DOHH2 (cell line): Measurements from ENCODE around the gene TNFRSF19.

Experiments
- H3F3A ChIP-seq: fragments of 200-600 bp; sonication (generic), shearing (Covaris generic); 2 replicates; pipeline ENCODE4 v1.6.0; 2016; ENCODE audit warnings: antibody characterized with exemption, mild to moderate bottlenecking; ENCODE audit not compliant: control insufficient read depth, insufficient read depth
- H3K27ac ChIP-seq: fragments of 200-600 bp; sonication (generic); 2 replicates; pipeline ENCODE4 v1.5.1; 2014; ENCODE audit warnings: low read depth, mild to moderate bottlenecking, low read length, moderate library complexity
- H3K27me3 ChIP-seq: fragments of 200-600 bp; sonication (generic); 2 replicates; pipeline ENCODE4 v1.6.1; 2014; ENCODE audit warnings: mild to moderate bottlenecking, low read length, mixed read lengths; ENCODE audit not compliant: control insufficient read depth
- H3K36me3 ChIP-seq: fragments of 200-600 bp; sonication (generic); 2 replicates; pipeline ENCODE4 v1.6.1; 2014; ENCODE audit warnings: mild to moderate bottlenecking, low read length, moderate library complexity, mixed read lengths; ENCODE audit not compliant: control insufficient read depth
- H3K4me1 ChIP-seq: fragments of 200-600 bp; sonication (generic); 2 replicates; pipeline ENCODE4 v1.6.1; 2014; ENCODE audit warnings: mild to moderate bottlenecking, low read length, mixed read lengths; ENCODE audit not compliant: control insufficient read depth
- H3K4me2 ChIP-seq: fragments of 200-600 bp; sonication (generic); 2 replicates; pipeline ENCODE4 v1.6.0; 2014; ENCODE audit warnings: mild to moderate bottlenecking, low read length, moderate library complexity
- H3K4me3 ChIP-seq: fragments of 200-600 bp; sonication (generic); 2 replicates; pipeline ENCODE4 v1.5.1; 2014; ENCODE audit warnings: mild to moderate bottlenecking, low read length, mixed read lengths
- H3K79me2 ChIP-seq: fragments of 200-600 bp; sonication (generic); 2 replicates; pipeline ENCODE4 v1.6.1; 2014; ENCODE audit warnings: mild to moderate bottlenecking, low read length, mixed read lengths; ENCODE audit not compliant: control insufficient read depth
- H3K9me2 ChIP-seq: fragments of 200-600 bp; sonication (generic); replicated peaks from 2 replicates; pipeline ENCODE4 v1.6.1; 2014; ENCODE audit warnings: mild to moderate bottlenecking, low read length, mixed read lengths; ENCODE audit not compliant: control insufficient read depth
- H3K9me3 ChIP-seq: fragments of 200-600 bp; sonication (generic); 2 replicates; pipeline ENCODE4 v1.6.1; 2014; ENCODE audit warnings: antibody characterized with exemption, low read length, mixed read lengths; ENCODE audit not compliant: control insufficient read depth, insufficient read depth
- H4K20me1 ChIP-seq: fragments of 200-600 bp; sonication (generic); 2 replicates; pipeline ENCODE4 v1.6.0; 2014; ENCODE audit warnings: low read depth, mild to moderate bottlenecking, antibody characterized with exemption, low read length, moderate library complexity; ENCODE audit not compliant: control insufficient read depth, insufficient read depth
- EZH2phosphoT487 ChIP-seq: fragments of 200-600 bp; sonication (generic); IDR thresholded peaks from 2 replicates; pipeline ENCODE4 v1.6.1; 2017; ENCODE audit warnings: borderline replicate concordance, mild to moderate bottlenecking, antibody characterized with exemption, low read length, moderate library complexity, mixed read lengths
- TF ChIP-seq, protein P1 (sequence below): fragments of 200-600 bp; sonication (generic); IDR thresholded peaks from one replicate; pipeline ENCODE4 v1.5.1; 2014; ENCODE audit warnings: antibody characterized with exemption, mild to moderate bottlenecking, low read depth, low read length; ENCODE audit not compliant: poor library complexity, severe bottlenecking

The TNFRSF19 gene

DNA sequence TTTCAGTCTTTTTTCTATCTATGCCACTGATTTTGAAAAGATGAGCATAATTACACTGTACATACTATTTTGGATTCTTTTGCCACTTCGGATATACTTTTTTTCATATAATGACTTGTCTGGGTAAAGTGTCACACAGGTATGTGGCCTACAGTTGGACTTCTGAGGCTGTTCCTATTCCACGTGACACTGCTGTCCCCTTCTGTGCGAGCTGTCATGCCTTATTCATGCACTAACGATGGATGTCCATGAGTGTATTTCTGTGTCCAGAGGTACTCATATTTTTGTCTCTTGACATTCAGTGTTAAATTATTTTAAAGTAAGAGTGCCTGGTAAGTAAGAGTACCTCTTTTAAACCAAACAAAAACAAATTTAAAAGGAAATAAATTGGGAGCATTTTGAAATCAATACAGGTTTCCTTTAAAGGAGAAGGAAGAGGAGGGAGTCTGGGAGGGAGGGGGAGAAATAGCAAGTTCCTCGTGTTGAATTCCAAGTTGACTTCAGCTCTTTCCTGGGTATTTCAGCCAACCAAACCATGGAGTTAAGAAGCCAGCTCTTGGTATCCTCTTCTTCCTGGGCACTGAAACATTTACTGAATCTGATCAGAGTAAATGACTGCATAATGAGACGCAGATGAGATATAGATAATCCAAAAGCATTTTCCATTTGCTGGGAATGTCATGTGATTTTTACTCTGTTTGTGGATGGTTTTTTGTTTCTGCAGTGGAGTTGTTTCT is 61.3 kb downstream of the TNFRSF19 start:
- Histone ChIP-seq H3F3A (no peaks in the 10 kb centered on the region), H3K27ac (no peak overlapping the region), H3K4me3 (no peak overlapping the region), H3K4me2 (no peak overlapping the region), H3K4me1 (no peaks in the 10 kb centered on the region), H3K27me3 (no peaks in the 10 kb centered on the region), H4K20me1 (no peaks in the 10 kb centered on the region), H3K9me2 (no peaks in the 10 kb centered on the region), H3K9me3 (no peaks in the 10 kb centered on the region), H3K36me3 (no peaks in the 10 kb centered on the region), H3K79me2 (no peaks in the 10 kb centered on the region)
- TF ChIP-seq, protein P1, sequence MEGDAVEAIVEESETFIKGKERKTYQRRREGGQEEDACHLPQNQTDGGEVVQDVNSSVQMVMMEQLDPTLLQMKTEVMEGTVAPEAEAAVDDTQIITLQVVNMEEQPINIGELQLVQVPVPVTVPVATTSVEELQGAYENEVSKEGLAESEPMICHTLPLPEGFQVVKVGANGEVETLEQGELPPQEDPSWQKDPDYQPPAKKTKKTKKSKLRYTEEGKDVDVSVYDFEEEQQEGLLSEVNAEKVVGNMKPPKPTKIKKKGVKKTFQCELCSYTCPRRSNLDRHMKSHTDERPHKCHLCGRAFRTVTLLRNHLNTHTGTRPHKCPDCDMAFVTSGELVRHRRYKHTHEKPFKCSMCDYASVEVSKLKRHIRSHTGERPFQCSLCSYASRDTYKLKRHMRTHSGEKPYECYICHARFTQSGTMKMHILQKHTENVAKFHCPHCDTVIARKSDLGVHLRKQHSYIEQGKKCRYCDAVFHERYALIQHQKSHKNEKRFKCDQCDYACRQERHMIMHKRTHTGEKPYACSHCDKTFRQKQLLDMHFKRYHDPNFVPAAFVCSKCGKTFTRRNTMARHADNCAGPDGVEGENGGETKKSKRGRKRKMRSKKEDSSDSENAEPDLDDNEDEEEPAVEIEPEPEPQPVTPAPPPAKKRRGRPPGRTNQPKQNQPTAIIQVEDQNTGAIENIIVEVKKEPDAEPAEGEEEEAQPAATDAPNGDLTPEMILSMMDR: no peak
- TF ChIP-seq EZH2phosphoT487: no peak

DNA sequence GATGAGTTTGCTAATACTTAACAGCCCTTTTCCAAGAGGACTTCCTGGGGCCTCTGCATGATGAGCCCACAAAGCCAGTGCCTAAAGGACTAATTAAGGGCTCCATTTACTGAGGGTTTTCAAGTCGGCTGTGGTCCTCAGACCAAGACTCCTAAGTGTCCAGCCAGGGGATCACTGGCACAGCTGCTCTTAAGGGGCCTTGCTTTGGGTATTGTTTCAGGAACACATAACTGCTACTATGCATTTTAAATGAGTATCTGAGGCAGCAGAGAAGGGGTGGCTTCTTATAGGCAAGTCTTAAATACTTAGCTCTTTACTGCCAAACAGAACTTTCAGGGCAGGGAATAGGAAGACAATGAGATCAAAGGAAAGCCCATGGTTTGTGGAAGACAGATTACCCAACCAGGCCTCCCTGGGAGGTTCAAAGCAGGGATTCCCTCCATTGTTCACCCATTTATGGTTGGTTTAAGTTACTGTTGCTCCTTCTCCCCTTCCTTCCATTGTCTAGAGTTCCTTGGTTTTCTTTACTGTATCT is 61.9 kb downstream of the TNFRSF19 start:
- Histone ChIP-seq H3K4me2 (no peak overlapping the region), H3K79me2 (no peaks in the 10 kb centered on the region), H3K4me1 (no peaks in the 10 kb centered on the region), H3K9me2 (no peaks in the 10 kb centered on the region), H3K27me3 (no peaks in the 10 kb centered on the region), H3K4me3 (no peak overlapping the region), H3K27ac (no peak overlapping the region), H3K36me3 (no peaks in the 10 kb centered on the region), H4K20me1 (no peaks in the 10 kb centered on the region), H3K9me3 (no peaks in the 10 kb centered on the region), H3F3A (no peaks in the 10 kb centered on the region)
- TF ChIP-seq EZH2phosphoT487: no peak
- TF ChIP-seq, protein P1: no peak

DNA sequence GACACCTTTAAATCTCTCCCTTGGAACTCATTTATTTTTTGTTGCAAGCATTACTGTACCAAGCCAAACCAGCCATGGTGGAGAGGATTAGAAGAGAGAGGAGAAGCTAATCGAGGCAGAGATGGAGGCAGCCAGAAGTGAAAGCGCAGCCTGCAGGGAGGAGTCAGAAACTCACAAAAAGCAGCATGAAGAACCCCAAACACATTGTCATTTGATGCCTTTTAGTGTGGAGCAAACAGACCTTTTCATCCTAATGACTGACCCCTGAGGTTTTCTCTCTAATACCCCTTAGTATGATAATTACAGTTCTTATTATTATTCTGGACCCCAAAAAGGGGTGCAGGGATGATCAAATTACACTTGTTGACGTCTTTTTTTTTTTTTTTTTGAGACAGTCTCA is 62.5 kb downstream of the TNFRSF19 start:
- Histone ChIP-seq H3K27ac (no peak overlapping the region), H3K27me3 (no peaks in the 10 kb centered on the region), H3K79me2 (no peaks in the 10 kb centered on the region), H3K4me3 (no peak overlapping the region), H3K9me3 (no peaks in the 10 kb centered on the region), H4K20me1 (no peaks in the 10 kb centered on the region), H3K9me2 (no peaks in the 10 kb centered on the region), H3K4me2 (no peak overlapping the region), H3K4me1 (no peaks in the 10 kb centered on the region), H3F3A (no peaks in the 10 kb centered on the region), H3K36me3 (no peaks in the 10 kb centered on the region)
- TF ChIP-seq, protein P1: no peak
- no peak for TF ChIP-seq EZH2phosphoT487
